ENCODE measurements around the gene IQSEC1.

DNA sequence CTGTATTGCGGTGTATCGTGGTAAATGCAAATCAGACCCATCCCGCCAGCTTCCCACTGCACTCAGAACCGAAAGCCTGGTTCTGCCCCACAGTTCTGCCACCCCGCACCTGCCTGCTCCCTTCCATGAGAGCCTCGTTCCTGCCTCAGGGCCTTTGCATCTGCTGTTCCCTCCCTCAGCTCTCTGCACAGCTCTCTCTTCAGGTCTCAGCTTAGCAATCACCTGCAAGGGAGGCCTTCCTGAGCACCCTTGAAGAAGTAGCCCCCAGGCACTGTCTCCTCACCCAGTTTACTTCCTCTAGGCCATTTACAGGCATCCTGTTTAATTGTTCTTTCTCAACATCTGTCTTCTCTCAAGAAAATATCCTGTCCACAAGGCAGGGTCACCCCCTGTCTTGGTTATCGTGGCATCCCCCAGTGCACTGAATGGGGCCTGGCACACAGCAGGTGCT lies 13.3 kb upstream of the IQSEC1 start:
- TF ChIP-seq CTCF (IDR thresholded peaks at IDR 0.05; ENCODE audit: control extremely low read depth in 1 of 3, insufficient read depth in 1 of 3, low read depth in 1 of 3, low read length in 3 of 3) (no peak), EP300 (IDR thresholded peaks at IDR 0.05; ENCODE audit: borderline replicate concordance in 1 of 2, low read depth in 2 of 2, low read length in 2 of 2) (no peak), HDAC6 (IDR thresholded peaks at IDR 0.05; ENCODE audit: low read depth, low read length) (no peak), SP1 (IDR thresholded peaks at IDR 0.05; ENCODE audit: low read depth, low read length) (no peak)
- TF ChIP-seq, protein P1, sequence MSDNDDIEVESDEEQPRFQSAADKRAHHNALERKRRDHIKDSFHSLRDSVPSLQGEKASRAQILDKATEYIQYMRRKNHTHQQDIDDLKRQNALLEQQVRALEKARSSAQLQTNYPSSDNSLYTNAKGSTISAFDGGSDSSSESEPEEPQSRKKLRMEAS (IDR thresholded peaks at IDR 0.05): no peak
